Measurements from ENCODE around the gene SLC12A3. TPM values are rescaled to one million over a fixed set of nuclear protein-coding genes. Genes with fewer than 3 reads are reported as not detected.

The SLC12A3 gene, protein sequence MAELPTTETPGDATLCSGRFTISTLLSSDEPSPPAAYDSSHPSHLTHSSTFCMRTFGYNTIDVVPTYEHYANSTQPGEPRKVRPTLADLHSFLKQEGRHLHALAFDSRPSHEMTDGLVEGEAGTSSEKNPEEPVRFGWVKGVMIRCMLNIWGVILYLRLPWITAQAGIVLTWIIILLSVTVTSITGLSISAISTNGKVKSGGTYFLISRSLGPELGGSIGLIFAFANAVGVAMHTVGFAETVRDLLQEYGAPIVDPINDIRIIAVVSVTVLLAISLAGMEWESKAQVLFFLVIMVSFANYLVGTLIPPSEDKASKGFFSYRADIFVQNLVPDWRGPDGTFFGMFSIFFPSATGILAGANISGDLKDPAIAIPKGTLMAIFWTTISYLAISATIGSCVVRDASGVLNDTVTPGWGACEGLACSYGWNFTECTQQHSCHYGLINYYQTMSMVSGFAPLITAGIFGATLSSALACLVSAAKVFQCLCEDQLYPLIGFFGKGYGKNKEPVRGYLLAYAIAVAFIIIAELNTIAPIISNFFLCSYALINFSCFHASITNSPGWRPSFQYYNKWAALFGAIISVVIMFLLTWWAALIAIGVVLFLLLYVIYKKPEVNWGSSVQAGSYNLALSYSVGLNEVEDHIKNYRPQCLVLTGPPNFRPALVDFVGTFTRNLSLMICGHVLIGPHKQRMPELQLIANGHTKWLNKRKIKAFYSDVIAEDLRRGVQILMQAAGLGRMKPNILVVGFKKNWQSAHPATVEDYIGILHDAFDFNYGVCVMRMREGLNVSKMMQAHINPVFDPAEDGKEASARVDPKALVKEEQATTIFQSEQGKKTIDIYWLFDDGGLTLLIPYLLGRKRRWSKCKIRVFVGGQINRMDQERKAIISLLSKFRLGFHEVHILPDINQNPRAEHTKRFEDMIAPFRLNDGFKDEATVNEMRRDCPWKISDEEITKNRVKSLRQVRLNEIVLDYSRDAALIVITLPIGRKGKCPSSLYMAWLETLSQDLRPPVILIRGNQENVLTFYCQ
- not detected in 2 replicates for total RNA-seq (2014; rRNA removed; shearing (Covaris generic); ENCODE audit: low replicate concordance)

DNA sequence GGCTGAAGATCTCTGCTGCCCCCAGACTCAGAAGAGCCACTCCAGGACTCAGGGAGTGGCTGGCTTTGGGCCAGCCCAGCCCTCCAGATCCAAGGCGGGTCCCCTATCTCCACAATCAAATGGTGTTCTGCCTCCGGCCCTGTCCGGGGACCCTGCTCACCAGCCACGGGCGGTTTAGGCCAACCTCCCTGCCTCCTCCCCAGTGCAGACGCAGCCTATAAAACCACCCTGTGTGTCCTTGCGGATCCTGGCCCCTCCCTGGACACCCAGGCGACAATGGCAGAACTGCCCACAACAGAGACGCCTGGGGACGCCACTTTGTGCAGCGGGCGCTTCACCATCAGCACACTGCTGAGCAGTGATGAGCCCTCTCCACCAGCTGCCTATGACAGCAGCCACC is at the start of gene SLC12A3:
SLC12A3 (plus strand) TSS at position 248 of the 400 bp plus-strand sequence; CDS start at position 277, 29 bp downstream.
- H3K4me3 ChIP-seq: no peak within 1 kb of the TSS
- H3K36me3 ChIP-seq: no peaks in the 10 kb centered on the region
- H3K9me3 ChIP-seq: no peaks in the 10 kb centered on the region
- no peaks in the 10 kb centered on the region for H3K27me3 ChIP-seq
- no peak for DNase-seq

DNA sequence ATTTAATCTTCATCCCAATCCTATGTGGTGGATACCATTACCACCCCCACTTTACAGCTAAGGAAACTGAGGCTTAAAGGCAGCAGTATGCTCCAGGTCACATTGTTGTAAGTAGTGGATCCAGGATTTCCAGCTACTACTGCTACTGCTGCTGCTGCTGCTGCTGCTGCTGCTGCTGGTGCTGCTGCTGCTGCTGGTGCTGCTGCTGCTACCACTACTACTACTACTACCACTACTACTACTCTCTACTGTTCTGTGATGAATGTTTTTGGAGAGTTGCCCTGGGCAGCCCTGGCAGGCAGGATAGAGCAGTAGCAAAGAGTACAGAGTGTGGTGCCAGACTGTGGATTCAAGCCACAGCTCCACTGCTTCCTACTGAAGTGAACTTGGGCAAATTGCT is 49.3 kb upstream of the SLC12A3 start:
- no peaks in the 10 kb centered on the region for H3K9me3 ChIP-seq
- H3K36me3 ChIP-seq: peaks cover 30% of the 10 kb centered on the region
- DNase-seq: peak; percentile 87
- H3K27me3 ChIP-seq: no peaks in the 10 kb centered on the region
- H3K4me3 ChIP-seq: no peak overlapping the region

DNA sequence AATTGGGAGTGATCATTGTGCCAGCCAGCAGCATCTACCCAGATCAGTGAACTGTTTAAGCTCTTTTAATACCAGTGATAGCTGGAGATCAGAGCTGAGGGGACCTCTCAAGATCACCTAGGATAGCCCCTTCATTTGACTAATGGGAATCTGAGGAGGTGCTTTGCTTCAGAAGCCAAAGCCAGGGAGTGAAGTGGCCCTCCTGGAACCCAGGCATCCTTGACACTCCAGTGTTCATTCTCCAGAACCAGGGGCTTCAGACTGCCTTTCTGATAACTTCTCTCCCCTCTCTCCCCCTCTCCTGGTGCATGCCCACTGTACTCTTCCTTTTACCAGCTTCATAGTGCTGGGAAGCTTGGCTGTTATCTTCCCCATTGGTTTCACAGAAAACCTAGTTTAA is 48.0 kb upstream of the SLC12A3 start:
- H3K36me3 ChIP-seq: peaks cover 35% of the 10 kb centered on the region
- H3K4me3 ChIP-seq: no peak overlapping the region
- DNase-seq: no peak
- no peaks in the 10 kb centered on the region for H3K9me3 ChIP-seq
- no peaks in the 10 kb centered on the region for H3K27me3 ChIP-seq

DNA sequence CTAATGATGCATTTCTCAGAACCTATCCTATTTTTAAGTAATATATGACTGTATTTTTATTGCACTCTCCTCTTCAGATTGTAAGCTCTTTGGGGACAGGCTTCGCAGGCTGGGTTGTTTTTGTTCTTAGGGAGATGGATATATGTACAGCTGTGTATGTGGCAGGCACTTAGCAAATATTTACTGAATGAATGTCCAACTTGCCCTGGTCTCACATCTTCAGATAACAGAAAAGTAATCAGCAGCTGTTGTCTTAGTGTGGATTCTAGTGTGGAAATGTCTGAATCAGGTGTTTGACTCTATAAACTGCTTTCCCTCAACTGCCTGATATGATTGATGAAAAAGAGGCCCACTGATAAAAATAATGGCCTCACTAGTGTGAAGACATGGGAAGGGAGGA is 47.1 kb upstream of the SLC12A3 start:
- no peaks in the 10 kb centered on the region for H3K27me3 ChIP-seq
- H3K9me3 ChIP-seq: no peaks in the 10 kb centered on the region
- DNase-seq: no peak
- peaks cover 39% of the 10 kb centered on the region for H3K36me3 ChIP-seq
- H3K4me3 ChIP-seq: no peak overlapping the region

DNA sequence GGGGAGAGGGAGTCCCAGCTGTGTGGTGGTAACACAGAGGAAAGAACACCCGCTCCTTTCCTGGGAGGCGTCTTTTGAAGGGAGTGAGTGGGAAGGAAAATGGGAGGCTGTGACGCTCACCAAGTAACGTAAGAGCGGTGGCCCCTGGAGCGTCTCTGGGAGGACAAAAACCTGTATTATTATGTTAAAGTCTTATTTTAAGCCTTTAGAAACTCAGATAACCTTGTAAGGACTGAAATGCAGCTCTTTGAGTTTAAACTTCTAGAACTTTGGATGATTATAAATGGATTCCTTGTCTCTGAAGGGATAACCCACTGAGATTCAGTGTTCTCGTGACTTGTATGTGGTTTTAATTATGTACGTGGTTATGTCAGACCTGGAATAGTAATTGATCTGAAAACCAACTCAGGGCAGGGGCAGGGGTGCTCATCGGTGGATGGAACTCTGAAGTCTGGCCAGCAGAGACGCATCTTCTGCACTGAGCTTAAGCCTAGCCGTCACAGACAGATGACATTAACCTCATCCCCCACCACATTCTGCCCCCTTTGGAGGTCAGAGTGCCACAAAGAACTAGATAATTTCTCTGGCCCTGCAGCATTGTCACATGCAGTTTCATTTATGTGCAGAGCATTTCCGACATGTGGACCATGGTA is 41.8 kb upstream of the SLC12A3 start:
- H3K9me3 ChIP-seq: no peaks in the 10 kb centered on the region
- no peak overlapping the region for H3K4me3 ChIP-seq
- DNase-seq: no peak
- no peaks in the 10 kb centered on the region for H3K27me3 ChIP-seq
- H3K36me3 ChIP-seq: peaks cover 72% of the 10 kb centered on the region

DNA sequence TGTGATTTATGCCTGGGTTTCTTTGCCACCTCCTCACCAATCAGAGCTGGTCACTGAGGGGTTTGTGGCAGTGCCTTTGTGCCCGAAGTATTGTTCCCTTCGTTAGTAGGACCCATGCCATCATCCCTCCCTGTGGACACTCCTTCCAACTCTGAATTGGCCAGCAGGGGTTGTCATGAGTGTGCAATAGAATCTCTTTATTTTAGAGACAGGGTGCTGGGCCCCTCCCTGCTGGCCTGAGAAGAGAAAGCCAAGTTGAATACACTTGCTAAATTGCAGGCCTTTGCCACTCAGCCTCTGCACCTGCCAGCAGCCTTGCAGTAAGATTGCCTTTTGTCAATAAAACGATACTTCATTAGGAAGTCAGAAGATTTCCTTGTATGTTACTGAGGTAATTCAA is 40.7 kb upstream of the SLC12A3 start:
- H3K27me3 ChIP-seq: no peaks in the 10 kb centered on the region
- no peaks in the 10 kb centered on the region for H3K9me3 ChIP-seq
- H3K4me3 ChIP-seq: no peak overlapping the region
- peaks cover 75% of the 10 kb centered on the region for H3K36me3 ChIP-seq
- peak; percentile 42 for DNase-seq

DNA sequence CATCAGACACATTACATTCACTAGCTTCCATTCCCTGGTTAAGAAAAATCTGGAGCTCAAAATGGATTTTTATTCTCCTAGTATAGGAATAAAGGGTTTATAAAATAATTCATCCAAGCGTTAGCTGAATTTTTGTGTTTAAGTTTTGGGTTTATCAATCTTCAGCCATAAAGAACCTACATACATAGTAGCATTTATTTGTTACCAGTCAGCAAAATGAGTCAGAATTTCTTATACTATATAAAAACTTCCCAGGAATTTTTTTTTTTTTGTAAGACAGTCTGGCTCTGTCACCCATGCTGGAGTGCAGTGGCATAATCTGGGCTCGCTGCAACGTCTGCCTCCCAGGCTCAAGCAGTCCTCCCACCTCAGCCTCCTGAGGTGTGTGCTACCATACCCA is 40.2 kb upstream of the SLC12A3 start:
- H3K27me3 ChIP-seq: no peaks in the 10 kb centered on the region
- H3K9me3 ChIP-seq: no peaks in the 10 kb centered on the region
- no peak overlapping the region for H3K4me3 ChIP-seq
- H3K36me3 ChIP-seq: peaks cover 75% of the 10 kb centered on the region
- no peak for DNase-seq

DNA sequence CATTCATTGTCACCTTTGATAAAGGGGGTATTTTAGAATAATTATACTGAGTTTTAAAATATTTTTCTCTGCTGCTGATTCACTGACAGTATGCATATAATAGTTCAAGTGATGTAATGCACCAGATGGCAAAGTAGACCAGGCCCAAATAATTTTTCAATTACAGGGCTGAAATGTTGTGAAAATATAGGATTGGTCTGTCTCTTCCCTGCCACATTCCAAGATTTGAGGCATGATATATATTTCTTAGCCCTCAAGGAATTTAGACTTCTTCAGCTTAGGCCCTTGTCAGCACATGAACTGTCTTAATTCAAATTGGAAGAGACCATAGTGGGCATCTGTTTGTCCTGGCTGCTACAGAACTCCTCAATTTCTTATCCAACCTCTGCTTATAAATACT is 39.2 kb upstream of the SLC12A3 start:
- Histone ChIP-seq H3K36me3 (peaks cover 75% of the 10 kb centered on the region), H3K9me3 (no peaks in the 10 kb centered on the region), H3K27me3 (no peaks in the 10 kb centered on the region), H3K4me3 (no peak overlapping the region)
- no peak for DNase-seq

DNA sequence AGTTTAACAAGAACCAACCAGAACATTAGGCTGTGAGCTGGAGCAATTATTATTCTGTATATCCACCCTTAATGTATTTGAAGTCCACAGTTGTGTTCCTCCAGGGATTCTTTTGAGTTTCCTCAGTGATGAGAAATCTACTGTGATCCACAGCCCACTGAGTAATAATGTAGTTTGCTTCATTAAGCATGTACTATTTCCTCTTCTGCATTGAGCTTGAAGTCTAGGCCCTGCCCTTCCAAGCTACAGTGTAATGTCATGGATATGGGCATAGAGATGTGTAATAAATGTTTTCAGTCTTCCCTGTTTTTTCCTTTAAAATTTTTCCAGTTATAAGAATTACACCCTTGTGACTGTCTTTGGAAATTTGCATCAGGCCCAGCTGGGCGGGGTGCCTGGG is 36.4 kb upstream of the SLC12A3 start:
- Histone ChIP-seq H3K27me3 (no peaks in the 10 kb centered on the region), H3K9me3 (no peaks in the 10 kb centered on the region), H3K4me3 (no peak overlapping the region), H3K36me3 (peaks cover 86% of the 10 kb centered on the region)
- no peak for DNase-seq

DNA sequence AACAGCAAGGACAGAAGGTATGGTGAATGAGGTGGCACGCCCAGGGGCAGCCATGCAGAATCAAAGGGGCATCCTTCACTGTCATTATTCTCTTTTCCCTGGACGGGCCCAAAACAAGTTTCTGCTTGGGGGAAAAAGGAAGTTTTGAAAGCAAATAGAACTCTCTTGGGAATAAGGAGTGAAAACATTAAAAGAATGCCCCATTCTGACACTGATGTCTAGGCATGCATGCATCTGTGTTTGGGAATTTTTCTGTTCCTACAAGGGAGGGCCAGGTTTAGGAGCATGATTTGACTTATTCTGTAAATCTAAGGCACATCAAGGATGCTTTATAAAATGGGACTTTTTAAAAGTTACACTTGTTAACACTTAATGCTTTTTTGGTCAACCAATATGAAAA is 34.3 kb upstream of the SLC12A3 start:
- Histone ChIP-seq H3K9me3 (no peaks in the 10 kb centered on the region), H3K36me3 (peaks cover 89% of the 10 kb centered on the region)
- DNase-seq: no peak

DNA sequence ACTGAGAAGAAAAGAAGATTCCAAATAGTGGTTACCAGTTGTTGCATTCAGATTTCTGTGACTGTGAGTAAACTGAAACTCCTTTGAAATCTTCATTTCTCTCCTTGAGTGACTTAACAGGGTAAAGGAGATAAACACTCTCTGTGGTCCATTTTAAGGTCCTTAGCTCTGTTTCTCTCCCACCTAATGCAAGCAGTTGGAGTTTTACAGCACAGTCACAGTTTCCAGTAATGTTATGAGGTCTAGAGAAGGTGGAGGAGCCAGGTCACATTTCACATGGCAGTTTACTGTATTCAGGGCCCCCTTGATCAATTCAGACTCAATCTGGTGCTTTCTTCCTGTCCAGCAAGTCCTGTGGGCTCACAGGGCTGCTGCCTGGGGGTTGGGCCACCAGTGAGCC is 32.2 kb upstream of the SLC12A3 start:
- DNase-seq: no peak
- H3K27me3 ChIP-seq: no peaks in the 10 kb centered on the region
- H3K9me3 ChIP-seq: no peaks in the 10 kb centered on the region
- H3K36me3 ChIP-seq: peaks cover 95% of the 10 kb centered on the region
- H3K4me3 ChIP-seq: no peak overlapping the region

More for the DNA sequence above, 34.3 kb upstream of the SLC12A3 start:
- Histone ChIP-seq H3K27me3 (no peaks in the 10 kb centered on the region), H3K4me3 (no peak overlapping the region)

DNA sequence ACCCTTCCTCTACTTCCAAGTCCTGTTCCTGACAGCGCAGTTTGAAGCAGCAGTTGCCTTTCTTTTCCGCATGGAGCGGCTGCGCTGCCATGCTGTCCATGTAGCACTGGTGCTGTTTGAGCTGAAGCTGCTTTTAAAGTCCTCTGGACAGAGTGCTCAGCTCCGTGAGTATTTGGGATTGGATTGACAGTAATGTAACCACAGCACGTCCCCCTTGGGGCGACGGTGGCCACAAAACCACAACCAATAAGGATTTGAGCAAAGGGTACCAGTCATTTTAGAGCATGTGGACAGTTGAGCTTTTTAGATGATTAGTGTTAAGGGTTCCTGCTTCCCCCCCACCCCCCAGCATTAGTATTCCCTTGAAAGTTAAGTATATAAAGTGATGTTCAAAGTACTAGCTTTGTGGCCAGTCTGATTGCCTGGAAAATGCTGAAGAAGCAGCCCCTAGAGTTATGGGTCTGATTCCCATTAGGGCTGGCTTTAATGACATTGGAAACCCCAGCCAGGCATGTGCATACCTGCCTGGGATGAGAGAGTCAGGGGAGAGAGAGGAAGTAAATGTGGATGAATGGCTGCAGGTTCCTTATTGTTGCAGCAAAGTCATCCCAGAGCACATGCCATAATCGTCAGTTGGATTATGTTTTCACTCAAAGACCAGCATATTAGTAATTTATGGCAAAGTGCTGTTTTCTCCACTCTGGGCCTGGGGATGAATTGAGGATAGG is 31.6 kb upstream of the SLC12A3 start:
- DNase-seq: no peak
- Histone ChIP-seq H3K36me3 (peaks cover 98% of the 10 kb centered on the region), H3K9me3 (no peaks in the 10 kb centered on the region), H3K4me3 (no peak overlapping the region), H3K27me3 (no peaks in the 10 kb centered on the region)

DNA sequence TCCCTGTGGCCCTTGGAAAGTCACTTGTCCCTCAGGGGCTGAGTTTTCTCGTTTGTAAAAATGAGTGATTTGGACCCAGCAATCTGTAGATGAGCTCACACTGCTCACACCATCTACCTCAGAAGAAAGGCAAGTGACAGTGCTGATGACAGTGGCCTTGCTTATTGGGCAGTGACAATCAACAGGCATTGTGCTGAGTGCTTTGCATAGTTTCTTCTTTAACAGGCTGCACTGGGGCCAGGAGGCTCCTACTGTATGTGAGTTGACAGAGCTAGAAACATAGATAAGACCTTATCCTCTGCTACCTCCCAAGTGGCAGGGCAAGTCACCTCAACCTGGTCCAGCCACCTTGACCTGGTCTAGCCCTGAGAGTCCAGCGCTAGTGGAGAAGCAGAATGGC is 29.7 kb upstream of the SLC12A3 start:
- no peaks in the 10 kb centered on the region for H3K27me3 ChIP-seq
- H3K9me3 ChIP-seq: no peaks in the 10 kb centered on the region
- H3K4me3 ChIP-seq: no peak overlapping the region
- peaks cover 96% of the 10 kb centered on the region for H3K36me3 ChIP-seq
- DNase-seq: no peak

DNA sequence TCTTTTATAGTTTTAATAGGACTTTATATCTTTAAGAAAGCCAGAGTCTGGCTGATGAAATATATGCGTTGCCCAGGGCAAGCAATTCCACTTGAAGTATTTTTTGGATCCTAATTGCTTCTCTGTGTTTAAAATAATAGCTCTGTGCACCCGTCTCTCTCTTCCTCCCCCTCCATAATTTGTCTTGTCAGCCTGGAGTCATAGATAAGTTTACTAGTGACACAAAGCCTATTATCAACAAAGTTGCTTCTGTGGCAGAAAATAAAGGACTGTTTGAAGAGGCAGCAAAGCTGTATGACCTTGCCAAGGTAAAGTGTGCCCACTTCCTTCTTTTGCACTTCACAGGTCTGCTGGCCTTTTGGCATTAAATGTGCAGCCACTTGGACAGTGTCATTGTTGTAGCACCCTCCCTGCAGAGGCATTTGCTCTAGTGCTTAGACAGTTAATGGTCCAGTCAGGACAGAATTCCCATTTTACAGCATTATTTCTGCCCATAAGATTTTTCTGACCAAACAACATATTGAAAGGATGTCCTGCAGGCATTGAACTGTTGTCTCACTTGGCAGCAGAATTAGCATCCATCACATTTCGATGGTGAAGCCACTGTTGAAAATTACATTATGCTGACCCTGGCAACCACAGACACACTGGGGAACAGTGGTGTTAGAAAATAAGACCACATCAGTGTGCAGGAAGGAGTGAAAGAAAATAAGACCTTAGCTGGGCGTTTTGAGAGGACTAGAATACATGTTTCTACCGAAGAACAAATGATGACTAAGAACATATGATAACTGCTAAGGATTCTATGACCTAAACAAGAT is 28.4 kb upstream of the SLC12A3 start:
- no peak for DNase-seq
- H3K36me3 ChIP-seq: peaks cover 96% of the 10 kb centered on the region
- H3K27me3 ChIP-seq: no peaks in the 10 kb centered on the region
- no peaks in the 10 kb centered on the region for H3K9me3 ChIP-seq
- no peak overlapping the region for H3K4me3 ChIP-seq

DNA sequence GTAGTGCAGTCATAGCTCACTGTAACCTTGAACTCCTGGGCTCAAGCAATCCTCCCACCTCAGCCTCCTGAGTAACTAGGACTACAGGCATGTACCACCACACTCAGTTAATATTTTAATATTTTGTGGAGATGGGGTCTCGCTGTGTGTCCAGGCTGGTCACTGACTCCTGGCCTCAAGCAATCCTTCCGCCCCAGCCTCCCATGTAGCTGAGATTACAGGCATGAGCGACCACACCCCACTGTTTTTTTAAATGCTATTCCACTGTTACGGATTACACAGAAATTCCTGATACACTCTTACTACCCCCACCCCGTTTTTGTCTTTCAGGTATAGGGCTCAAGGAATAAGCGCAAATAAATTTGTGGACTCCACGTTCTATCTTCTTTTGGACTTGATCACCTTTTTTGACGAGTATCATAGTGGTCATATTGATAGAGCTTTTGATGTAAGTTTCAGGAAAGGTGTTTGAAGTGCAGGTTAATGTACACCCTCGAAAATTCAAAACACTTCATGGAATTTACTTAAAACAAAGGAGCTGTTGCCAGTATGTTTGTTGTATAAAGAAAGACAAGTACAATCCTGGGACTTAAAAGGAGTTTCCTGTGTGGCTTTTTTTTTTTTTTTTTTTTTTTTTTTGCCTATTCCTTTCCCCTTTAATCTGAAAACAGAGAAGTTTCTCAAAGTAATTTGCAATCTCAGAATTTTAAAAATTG is 26.2 kb upstream of the SLC12A3 start:
- H3K27me3 ChIP-seq: no peaks in the 10 kb centered on the region
- peaks cover 89% of the 10 kb centered on the region for H3K36me3 ChIP-seq
- no peak for DNase-seq
- H3K9me3 ChIP-seq: no peaks in the 10 kb centered on the region
- no peak overlapping the region for H3K4me3 ChIP-seq
